ENCODE data around the gene PGRMC2. TPM values are rescaled to one million over a fixed set of nuclear protein-coding genes. Genes with fewer than 3 reads are reported as not detected.

PGRMC2 gene
- total RNA-seq, 1 donor from 2014 or later = 63.0 TPM

DNA sequence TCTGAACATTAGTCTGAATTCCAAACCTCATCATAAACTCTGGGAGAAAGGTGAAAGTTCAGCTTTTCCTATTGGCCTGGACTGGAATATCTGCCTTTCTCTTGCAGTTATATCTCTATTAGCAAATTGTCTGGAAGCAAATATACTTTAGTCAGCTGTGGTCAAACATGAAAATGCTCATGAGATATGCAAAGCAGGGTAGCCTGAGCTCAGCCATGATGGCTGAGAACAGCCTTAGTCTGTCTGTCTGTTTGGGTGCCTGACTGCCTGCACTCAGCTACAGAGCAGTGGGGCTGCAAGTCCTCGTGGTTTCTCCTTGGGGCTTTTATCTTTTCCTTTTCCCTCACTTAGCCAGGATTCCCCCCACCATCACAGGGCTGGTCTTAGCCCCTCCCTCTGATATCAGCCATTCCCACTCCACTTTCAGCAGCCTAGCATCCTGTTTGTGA lies 19.5 kb upstream of the PGRMC2 start:
- Histone ChIP-seq H3K4me1 (no peaks in the 10 kb centered on the region), H3K9me3 (no peaks in the 10 kb centered on the region), H3K36me3 (no peaks in the 10 kb centered on the region), H3K27me3 (no peaks in the 10 kb centered on the region), H3K27ac (no peak overlapping the region), H3K4me3 (no peak overlapping the region)
- intact Hi-C loops (cut with DNase I) = no loop called here
- TF ChIP-seq, protein P1, sequence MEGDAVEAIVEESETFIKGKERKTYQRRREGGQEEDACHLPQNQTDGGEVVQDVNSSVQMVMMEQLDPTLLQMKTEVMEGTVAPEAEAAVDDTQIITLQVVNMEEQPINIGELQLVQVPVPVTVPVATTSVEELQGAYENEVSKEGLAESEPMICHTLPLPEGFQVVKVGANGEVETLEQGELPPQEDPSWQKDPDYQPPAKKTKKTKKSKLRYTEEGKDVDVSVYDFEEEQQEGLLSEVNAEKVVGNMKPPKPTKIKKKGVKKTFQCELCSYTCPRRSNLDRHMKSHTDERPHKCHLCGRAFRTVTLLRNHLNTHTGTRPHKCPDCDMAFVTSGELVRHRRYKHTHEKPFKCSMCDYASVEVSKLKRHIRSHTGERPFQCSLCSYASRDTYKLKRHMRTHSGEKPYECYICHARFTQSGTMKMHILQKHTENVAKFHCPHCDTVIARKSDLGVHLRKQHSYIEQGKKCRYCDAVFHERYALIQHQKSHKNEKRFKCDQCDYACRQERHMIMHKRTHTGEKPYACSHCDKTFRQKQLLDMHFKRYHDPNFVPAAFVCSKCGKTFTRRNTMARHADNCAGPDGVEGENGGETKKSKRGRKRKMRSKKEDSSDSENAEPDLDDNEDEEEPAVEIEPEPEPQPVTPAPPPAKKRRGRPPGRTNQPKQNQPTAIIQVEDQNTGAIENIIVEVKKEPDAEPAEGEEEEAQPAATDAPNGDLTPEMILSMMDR (IDR thresholded peaks at IDR 0.05) = no peak
- DNase-seq (no peak), ATAC-seq (no peak)

DNA sequence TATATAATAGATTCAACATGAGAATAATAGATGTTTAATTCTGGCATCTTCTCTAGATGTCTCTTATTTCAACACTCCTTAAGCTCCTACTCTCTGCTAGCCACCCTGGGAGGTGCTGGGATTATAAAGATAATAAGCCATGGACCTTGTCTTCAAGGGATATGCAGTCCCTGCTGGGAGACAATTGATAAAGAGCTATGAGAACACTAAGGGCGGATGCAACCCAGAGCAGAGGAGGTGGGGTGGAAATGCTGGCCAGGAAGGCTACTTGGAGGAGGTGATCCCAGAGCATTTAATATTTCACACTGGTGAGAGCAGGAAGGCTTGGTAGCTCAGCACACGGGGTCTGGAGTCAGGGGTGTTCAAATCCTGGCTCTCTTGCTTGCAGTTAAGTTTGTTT lies 18.3 kb upstream of the PGRMC2 start:
- no peaks in the 10 kb centered on the region for H3K27me3 ChIP-seq

GRCh38 chr4:128303986-128304385 lies 16.4 kb upstream of the PGRMC2 start:
- DNase-seq = no peak
- TF ChIP-seq, protein P1 (IDR thresholded peaks at IDR 0.05) = no peak
- Histone ChIP-seq H3K36me3 (no peaks in the 10 kb centered on the region), H3K9me3 (no peaks in the 10 kb centered on the region), H3K4me3 (no peak overlapping the region), H3K27ac (no peak overlapping the region), H3K4me1 (no peaks in the 10 kb centered on the region), H3K27me3 (no peaks in the 10 kb centered on the region)
- intact Hi-C loops (cut with DNase I) = no loop called here
- ATAC-seq = no peak

More for the DNA sequence above, 18.3 kb upstream of the PGRMC2 start:
- Histone ChIP-seq H3K27ac (no peak overlapping the region), H3K9me3 (no peaks in the 10 kb centered on the region), H3K36me3 (no peaks in the 10 kb centered on the region), H3K4me1 (no peaks in the 10 kb centered on the region), H3K4me3 (no peak overlapping the region)
- TF ChIP-seq, protein P1 (IDR thresholded peaks at IDR 0.05) = no peak
- ATAC-seq = no peak
- DNase-seq = no peak
- intact Hi-C loops (cut with DNase I) = no loop called here

GRCh38 chr4:128303405-128303785 lies 15.8 kb upstream of the PGRMC2 start:
- DNase-seq (no peak), ATAC-seq (no peak)
- Histone ChIP-seq H3K36me3 (no peaks in the 10 kb centered on the region), H3K9me3 (no peaks in the 10 kb centered on the region), H3K4me3 (no peak overlapping the region), H3K4me1 (no peaks in the 10 kb centered on the region), H3K27ac (no peak overlapping the region), H3K27me3 (no peaks in the 10 kb centered on the region)
- intact Hi-C loops (cut with DNase I) = no loop called here
- TF ChIP-seq, protein P1 (IDR thresholded peaks at IDR 0.05) = no peak

DNA sequence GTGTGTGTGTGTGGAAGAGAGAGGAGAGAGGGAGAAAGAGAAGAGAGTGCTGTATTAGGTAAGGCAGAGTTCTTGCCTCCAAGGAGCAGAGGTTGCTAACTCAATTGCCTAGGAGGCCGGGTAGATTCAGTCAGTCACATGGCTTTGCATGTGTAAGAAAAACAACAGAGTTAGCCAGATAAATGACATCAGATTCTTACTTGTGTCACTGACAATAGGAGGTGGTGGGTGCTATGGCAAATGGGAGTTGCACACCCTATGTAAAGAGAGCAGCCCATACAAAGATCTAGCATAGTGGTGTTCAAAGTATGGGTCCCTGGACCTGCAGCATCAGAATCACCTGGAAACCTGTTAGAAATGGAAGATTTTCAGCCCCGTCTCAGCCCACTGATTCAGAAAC lies 14.4 kb upstream of the PGRMC2 start:
- Histone ChIP-seq H3K4me3 (no peak overlapping the region), H3K27ac (no peak overlapping the region), H3K9me3 (no peaks in the 10 kb centered on the region), H3K4me1 (no peaks in the 10 kb centered on the region), H3K36me3 (no peaks in the 10 kb centered on the region), H3K27me3 (no peaks in the 10 kb centered on the region)
- no peak for ATAC-seq
- intact Hi-C loops (cut with DNase I) = no loop called here
- TF ChIP-seq, protein P1 (IDR thresholded peaks at IDR 0.05) = no peak
- DNase-seq = no peak

- H3K27ac ChIP-seq = no peak overlapping the region
- intact Hi-C loops (cut with DNase I) = no loop called here
- H3K36me3 ChIP-seq = no peaks in the 10 kb centered on the region
- ATAC-seq (no peak), DNase-seq (no peak)
- no peaks in the 10 kb centered on the region for H3K4me1 ChIP-seq
- no peaks in the 10 kb centered on the region for H3K27me3 ChIP-seq
- H3K9me3 ChIP-seq = no peaks in the 10 kb centered on the region
- no peak overlapping the region for H3K4me3 ChIP-seq
- TF ChIP-seq, protein P1 (IDR thresholded peaks at IDR 0.05) = no peak
These were observed 12.2 kb upstream of the PGRMC2 start for GRCh38 chr4:128299848-128300247.

Measured in upper lobe of right lung (tissue), 1 donor.